Activated CD4-positive, alpha-beta T cell treated with anti-CD3 and anti-CD28 coated beads, Interleukin-2, amount 10 ng/mL, durations not matched to agents 7 days and 5 days (primary cell): ENCODE measurements around the gene ADAMTS2. TPM values are rescaled to one million over a fixed set of nuclear protein-coding genes. Genes with fewer than 3 reads are reported as not detected.

Source experiments
- CTCF ChIA-PET: fragments of 350-600 bp; sonication (Branson Sonifier 250); formaldehyde crosslinking; loops from one replicate; lab custom pipeline; 2021; ENCODE audit warnings: antibody characterized with exemption; lab: Charles Lee
- POLR2A ChIA-PET: fragments of 350-600 bp; sonication (Branson Sonifier 250); formaldehyde crosslinking; loops from one replicate; lab custom pipeline; 2021; ENCODE audit warnings: antibody characterized with exemption; lab: Charles Lee
- DNase-seq: peaks from one replicate; pipeline ENCODE4 v3.0.0-alpha.2; 2020
- H3K27ac Mint-ChIP-seq: one replicate; pipeline ENCODE4 v1.8.0; 2021; ENCODE audit warnings: mild to moderate bottlenecking, moderate library complexity, mixed read lengths
- H3K27me3 Mint-ChIP-seq: one replicate; pipeline ENCODE4 v1.8.0; 2021; ENCODE audit warnings: mixed read lengths
- H3K36me3 Mint-ChIP-seq: one replicate; pipeline ENCODE4 v1.8.0; 2021; ENCODE audit warnings: low read depth, mixed read lengths
- H3K4me1 Mint-ChIP-seq: one replicate; pipeline ENCODE4 v1.8.0; 2021; ENCODE audit warnings: mixed read lengths
- H3K4me3 Mint-ChIP-seq: one replicate; pipeline ENCODE4 v1.8.0; 2021; ENCODE audit warnings: mild to moderate bottlenecking, moderate library complexity, mixed read lengths
- H3K9me3 Mint-ChIP-seq: one replicate; pipeline ENCODE4 v1.8.0; 2021; ENCODE audit warnings: mixed read lengths
- total RNA-seq, 2 experiments: library from RNA; stranded (reverse); gene quantifications; one replicate each; pipeline ENCODE4 v1.2.3, GENCODE V29; 2021

Gene ADAMTS2
- total RNA-seq, 2 experiments from 2014 or later: not detected

DNA sequence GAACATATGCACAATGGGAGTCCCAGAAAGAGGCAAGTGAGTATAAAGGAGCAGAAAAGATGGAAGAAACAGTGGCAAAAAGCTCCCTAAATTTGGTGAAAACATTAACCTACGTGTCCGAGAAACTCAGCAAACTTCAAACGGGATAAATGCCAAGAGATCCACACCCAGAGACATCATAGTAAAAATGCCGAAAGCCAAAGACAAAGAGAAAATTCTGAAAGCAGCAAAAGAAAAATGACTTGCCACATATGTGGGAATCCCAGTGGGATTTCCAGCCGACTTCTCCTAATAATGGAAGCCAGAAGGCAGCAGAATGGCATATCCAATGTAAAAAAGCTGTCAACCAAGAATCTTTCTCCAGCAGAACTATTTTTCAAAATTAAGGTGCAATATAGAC, 101.2 kb downstream of the ADAMTS2 start:
- Mint-ChIP-seq H3K4me1 (no peaks in the 10 kb centered on the region), H3K4me3 (no peak overlapping the region), H3K9me3 (peaks cover 8% of the 10 kb centered on the region), H3K27me3 (peaks cover 13% of the 10 kb centered on the region), H3K36me3 (no peaks in the 10 kb centered on the region), H3K27ac (no peak overlapping the region)
- DNase-seq: no peak
- ChIA-PET POLR2A (no interaction called here), CTCF (no interaction called here)

DNA sequence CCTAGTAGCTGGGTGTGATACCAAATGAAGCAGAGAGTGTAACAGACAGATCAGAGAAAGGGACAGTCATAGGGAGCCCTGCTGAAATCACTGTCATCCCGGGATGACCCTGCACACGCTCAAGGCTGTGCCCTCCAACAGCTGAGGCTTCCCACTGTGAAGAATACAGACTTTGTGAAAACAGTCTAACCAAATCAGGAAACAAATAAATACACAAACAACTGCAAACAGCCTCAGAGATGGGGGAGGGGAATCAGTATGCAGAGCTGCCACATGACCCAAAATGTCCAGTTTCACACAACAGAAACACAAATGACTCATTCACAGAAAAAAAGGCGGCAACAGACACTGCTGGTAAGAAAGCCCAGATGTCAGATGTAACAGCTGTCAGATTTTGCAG, 101.9 kb downstream of the ADAMTS2 start:
- Mint-ChIP-seq H3K27me3 (peaks cover 7% of the 10 kb centered on the region), H3K4me3 (no peak overlapping the region), H3K9me3 (peaks cover 8% of the 10 kb centered on the region), H3K27ac (no peak overlapping the region), H3K4me1 (no peaks in the 10 kb centered on the region), H3K36me3 (no peaks in the 10 kb centered on the region)
- ChIA-PET CTCF (no interaction called here), POLR2A (no interaction called here)
- no peak for DNase-seq

GRCh38 chr5:179242676-179243075, 102.6 kb downstream of the ADAMTS2 start:
- H3K27ac Mint-ChIP-seq: no peak overlapping the region
- DNase-seq: no peak
- H3K4me3 Mint-ChIP-seq: no peak overlapping the region
- ChIA-PET POLR2A (no interaction called here), CTCF (no interaction called here)
- peaks cover 8% of the 10 kb centered on the region for H3K9me3 Mint-ChIP-seq
- peaks cover 7% of the 10 kb centered on the region for H3K27me3 Mint-ChIP-seq
- no peaks in the 10 kb centered on the region for H3K4me1 Mint-ChIP-seq
- H3K36me3 Mint-ChIP-seq: no peaks in the 10 kb centered on the region

GRCh38 chr5:179241764-179242370, 103.4 kb downstream of the ADAMTS2 start:
- peaks cover 3% of the 10 kb centered on the region for H3K27me3 Mint-ChIP-seq
- POLR2A ChIA-PET: no interaction called here
- no peak for DNase-seq
- no peaks in the 10 kb centered on the region for H3K4me1 Mint-ChIP-seq
- no peak overlapping the region for H3K4me3 Mint-ChIP-seq
- CTCF ChIA-PET: no interaction called here
- H3K36me3 Mint-ChIP-seq: no peaks in the 10 kb centered on the region
- H3K9me3 Mint-ChIP-seq: peaks cover 8% of the 10 kb centered on the region
- no peak overlapping the region for H3K27ac Mint-ChIP-seq

GRCh38 chr5:179241175-179241574, 104.1 kb downstream of the ADAMTS2 start:
- no peak overlapping the region for H3K4me3 Mint-ChIP-seq
- H3K27me3 Mint-ChIP-seq: peaks cover 3% of the 10 kb centered on the region
- H3K36me3 Mint-ChIP-seq: no peaks in the 10 kb centered on the region
- CTCF ChIA-PET: no interaction called here
- no peaks in the 10 kb centered on the region for H3K4me1 Mint-ChIP-seq
- H3K9me3 Mint-ChIP-seq: peaks cover under 1% of the 10 kb centered on the region
- POLR2A ChIA-PET: no interaction called here
- H3K27ac Mint-ChIP-seq: no peak overlapping the region
- no peak for DNase-seq

DNA sequence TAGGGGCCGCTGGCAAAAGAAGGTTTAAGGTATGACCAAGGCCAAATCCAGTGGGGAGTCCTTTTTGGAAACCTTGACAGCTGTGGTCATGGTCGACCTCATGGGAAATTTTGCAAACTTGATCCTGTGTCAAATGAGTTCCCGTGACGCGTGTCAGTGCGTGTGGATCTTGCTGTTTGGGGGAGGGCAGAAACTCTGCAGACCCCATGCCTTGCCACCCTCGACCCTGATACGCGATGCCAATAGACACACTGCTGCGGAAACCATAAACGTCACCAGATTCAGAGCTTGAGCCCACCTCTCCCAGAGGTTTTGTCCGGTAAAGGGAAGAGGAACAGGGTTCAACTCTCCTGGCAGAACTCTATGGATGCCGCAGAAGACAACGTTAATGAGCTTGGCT, 104.7 kb downstream of the ADAMTS2 start:
- ChIA-PET POLR2A (no interaction called here), CTCF (no interaction called here)
- H3K27ac Mint-ChIP-seq: no peak overlapping the region
- no peaks in the 10 kb centered on the region for H3K9me3 Mint-ChIP-seq
- H3K36me3 Mint-ChIP-seq: no peaks in the 10 kb centered on the region
- H3K27me3 Mint-ChIP-seq: peaks cover 3% of the 10 kb centered on the region
- no peaks in the 10 kb centered on the region for H3K4me1 Mint-ChIP-seq
- no peak for DNase-seq
- H3K4me3 Mint-ChIP-seq: no peak overlapping the region

- H3K27ac Mint-ChIP-seq: no peak overlapping the region
- no peak overlapping the region for H3K4me3 Mint-ChIP-seq
- no peaks in the 10 kb centered on the region for H3K36me3 Mint-ChIP-seq
- no peak for DNase-seq
- CTCF ChIA-PET: no interaction called here
- no peaks in the 10 kb centered on the region for H3K9me3 Mint-ChIP-seq
- H3K27me3 Mint-ChIP-seq: peaks cover 3% of the 10 kb centered on the region
- POLR2A ChIA-PET: no interaction called here
- H3K4me1 Mint-ChIP-seq: no peaks in the 10 kb centered on the region
Measured at GRCh38 chr5:179239256-179240135, 105.8 kb downstream of the ADAMTS2 start.

- no peak for DNase-seq
- POLR2A ChIA-PET: no interaction called here
- H3K4me3 Mint-ChIP-seq: no peak overlapping the region
- H3K27ac Mint-ChIP-seq: no peak overlapping the region
- no peaks in the 10 kb centered on the region for H3K36me3 Mint-ChIP-seq
- no peaks in the 10 kb centered on the region for H3K4me1 Mint-ChIP-seq
- H3K9me3 Mint-ChIP-seq: no peaks in the 10 kb centered on the region
- H3K27me3 Mint-ChIP-seq: no peaks in the 10 kb centered on the region
- CTCF ChIA-PET: no interaction called here
Measured at GRCh38 chr5:179238628-179238970, 106.7 kb downstream of the ADAMTS2 start.

- POLR2A ChIA-PET: no interaction called here
- Mint-ChIP-seq H3K9me3 (no peaks in the 10 kb centered on the region), H3K36me3 (no peaks in the 10 kb centered on the region), H3K27me3 (no peaks in the 10 kb centered on the region), H3K4me1 (no peaks in the 10 kb centered on the region), H3K4me3 (no peak overlapping the region), H3K27ac (no peak overlapping the region)
- CTCF ChIA-PET: no interaction called here
- DNase-seq: no peak
Measured at GRCh38 chr5:179237770-179238627, 107.3 kb downstream of the ADAMTS2 start.

- H3K36me3 Mint-ChIP-seq: no peaks in the 10 kb centered on the region
- ChIA-PET CTCF (no interaction called here), POLR2A (no interaction called here)
- H3K27ac Mint-ChIP-seq: no peak overlapping the region
- no peak overlapping the region for H3K4me3 Mint-ChIP-seq
- H3K9me3 Mint-ChIP-seq: no peaks in the 10 kb centered on the region
- no peaks in the 10 kb centered on the region for H3K4me1 Mint-ChIP-seq
- DNase-seq: no peak
- H3K27me3 Mint-ChIP-seq: no peaks in the 10 kb centered on the region
Measured at GRCh38 chr5:179235416-179236400, 109.6 kb downstream of the ADAMTS2 start.

- H3K4me3 Mint-ChIP-seq: no peak overlapping the region
- H3K9me3 Mint-ChIP-seq: no peaks in the 10 kb centered on the region
- no peaks in the 10 kb centered on the region for H3K4me1 Mint-ChIP-seq
- no peaks in the 10 kb centered on the region for H3K27me3 Mint-ChIP-seq
- ChIA-PET POLR2A (no interaction called here), CTCF (no interaction called here)
- no peak for DNase-seq
- H3K36me3 Mint-ChIP-seq: no peaks in the 10 kb centered on the region
- H3K27ac Mint-ChIP-seq: no peak overlapping the region
Measured at GRCh38 chr5:179234563-179235135, 110.6 kb downstream of the ADAMTS2 start.

DNA sequence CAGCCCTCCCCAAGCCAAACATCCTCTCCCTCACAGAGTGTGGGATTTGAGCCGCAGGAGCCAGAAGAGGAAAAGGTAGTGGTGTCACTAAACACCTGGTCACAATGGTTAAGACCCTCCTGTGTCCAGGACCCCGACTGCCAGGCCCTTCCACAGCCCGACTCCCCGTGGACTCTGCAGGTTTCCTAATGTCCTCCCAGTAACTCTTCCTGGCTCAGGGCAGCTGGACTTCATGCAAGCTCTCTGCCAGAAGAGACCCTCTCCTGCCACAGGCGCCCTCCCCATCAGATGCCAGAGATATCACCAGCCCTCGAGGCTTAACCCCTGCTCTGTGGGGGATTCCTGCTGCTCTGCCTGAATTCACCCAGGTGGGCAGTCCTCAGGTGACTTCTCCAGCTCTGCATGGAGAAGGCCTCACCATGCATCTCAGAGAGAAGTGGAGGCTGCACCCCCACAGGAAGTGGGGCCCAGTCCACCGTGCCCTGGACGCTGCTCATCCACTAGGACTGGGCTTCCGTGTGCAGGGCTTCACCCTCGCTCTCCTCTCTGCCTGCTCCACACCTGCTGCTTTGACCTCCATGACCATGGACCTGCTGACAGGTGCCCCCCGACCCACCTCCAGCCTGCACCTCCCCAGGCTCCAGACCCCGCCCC, 111.2 kb downstream of the ADAMTS2 start:
- no peaks in the 10 kb centered on the region for H3K36me3 Mint-ChIP-seq
- no peak overlapping the region for H3K4me3 Mint-ChIP-seq
- H3K4me1 Mint-ChIP-seq: no peaks in the 10 kb centered on the region
- no peak overlapping the region for H3K27ac Mint-ChIP-seq
- no peaks in the 10 kb centered on the region for H3K27me3 Mint-ChIP-seq
- ChIA-PET CTCF (no interaction called here), POLR2A (no interaction called here)
- DNase-seq: no peak
- H3K9me3 Mint-ChIP-seq: no peaks in the 10 kb centered on the region
